ENCODE results near the gene IQGAP1.

GRCh38 chr15:90400759-90401314, 12.8 kb downstream of the IQGAP1 start:
- TF ChIP-seq, protein P1, sequence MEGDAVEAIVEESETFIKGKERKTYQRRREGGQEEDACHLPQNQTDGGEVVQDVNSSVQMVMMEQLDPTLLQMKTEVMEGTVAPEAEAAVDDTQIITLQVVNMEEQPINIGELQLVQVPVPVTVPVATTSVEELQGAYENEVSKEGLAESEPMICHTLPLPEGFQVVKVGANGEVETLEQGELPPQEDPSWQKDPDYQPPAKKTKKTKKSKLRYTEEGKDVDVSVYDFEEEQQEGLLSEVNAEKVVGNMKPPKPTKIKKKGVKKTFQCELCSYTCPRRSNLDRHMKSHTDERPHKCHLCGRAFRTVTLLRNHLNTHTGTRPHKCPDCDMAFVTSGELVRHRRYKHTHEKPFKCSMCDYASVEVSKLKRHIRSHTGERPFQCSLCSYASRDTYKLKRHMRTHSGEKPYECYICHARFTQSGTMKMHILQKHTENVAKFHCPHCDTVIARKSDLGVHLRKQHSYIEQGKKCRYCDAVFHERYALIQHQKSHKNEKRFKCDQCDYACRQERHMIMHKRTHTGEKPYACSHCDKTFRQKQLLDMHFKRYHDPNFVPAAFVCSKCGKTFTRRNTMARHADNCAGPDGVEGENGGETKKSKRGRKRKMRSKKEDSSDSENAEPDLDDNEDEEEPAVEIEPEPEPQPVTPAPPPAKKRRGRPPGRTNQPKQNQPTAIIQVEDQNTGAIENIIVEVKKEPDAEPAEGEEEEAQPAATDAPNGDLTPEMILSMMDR (IDR thresholded peaks at IDR 0.05), result no peak
- TF ChIP-seq POLR2A (IDR thresholded peaks at IDR 0.05), result no peak
